Natural killer cell (primary cell): ENCODE data around the gene PPIF. TPM values are rescaled to one million over a fixed set of nuclear protein-coding genes. Genes with fewer than 3 reads are reported as not detected.

Experiments
- ATAC-seq, 3 donors: fragments of 150-1000 bp in 2 of 3; fragments of 200-7000 bp in 1 of 3; cut with Tn5 transposase; 1 replicate in 1 of 3; 2 replicates in 2 of 3; pipeline ENCODE4 v1.10.0; 2021; ENCODE audit warnings: mild to moderate bottlenecking in 2 of 3, moderate library complexity in 2 of 3
- DNase-seq, 2 donors: peaks; one replicate each; pipeline versions ENCODE4 v3.0.0 to v3.0.0-alpha.2; 2013 to 2021; ENCODE audit warnings: mixed read lengths in 1 of 2
- H3K27ac ChIP-seq: one replicate; pipeline ENCODE4 v1.5.1; 2013; ENCODE audit warnings: mild to moderate bottlenecking, low read length
- H3K27me3 ChIP-seq: one replicate; pipeline ENCODE4 v1.6.1; 2013; ENCODE audit warnings: low read length; ENCODE audit not compliant: control insufficient read depth, insufficient read depth
- H3K36me3 ChIP-seq: one replicate; pipeline ENCODE4 v1.6.1; 2013; ENCODE audit warnings: low read length; ENCODE audit not compliant: control insufficient read depth, insufficient read depth
- H3K4me1 ChIP-seq: one replicate; pipeline ENCODE4 v1.6.1; 2013; ENCODE audit warnings: low read length; ENCODE audit not compliant: control insufficient read depth, insufficient read depth
- H3K4me3 ChIP-seq: one replicate; pipeline ENCODE4 v1.5.1; 2013; ENCODE audit warnings: low read length
- H3K9me3 ChIP-seq: one replicate; pipeline ENCODE4 v1.6.1; 2013; ENCODE audit warnings: low read length; ENCODE audit not compliant: control insufficient read depth, insufficient read depth
- H3K27ac Mint-ChIP-seq, 2 donors: one replicate each; pipeline ENCODE4 v1.8.0; 2022; ENCODE audit warnings: mild to moderate bottlenecking in 2 of 2, mixed read lengths in 2 of 2, moderate library complexity in 1 of 2
- H3K27me3 Mint-ChIP-seq, 2 donors: one replicate each; pipeline ENCODE4 v1.8.0; 2022; ENCODE audit warnings: low read depth in 2 of 2, mixed read lengths in 2 of 2
- H3K36me3 Mint-ChIP-seq: one replicate; pipeline ENCODE4 v1.8.0; 2022; ENCODE audit warnings: mixed read lengths
- H3K4me1 Mint-ChIP-seq, 2 donors: one replicate each; pipeline ENCODE4 v1.8.0; 2022; ENCODE audit warnings: mixed read lengths in 2 of 2
- H3K4me3 Mint-ChIP-seq: one replicate; pipeline ENCODE4 v1.8.0; 2022; ENCODE audit warnings: mild to moderate bottlenecking, moderate library complexity, mixed read lengths
- H3K9me3 Mint-ChIP-seq, 2 donors: one replicate each; pipeline ENCODE4 v1.8.0; 2022; ENCODE audit warnings: mixed read lengths in 2 of 2
- CTCF ChIP-seq: fragments of 200-600 bp; IDR thresholded peaks from one replicate; pipeline ENCODE4 v1.8.0; 2022; ENCODE audit warnings: antibody characterized with exemption
- WGBS: methylation state at CpG from one replicate; pipeline ENCODE4 v1.1.7; 2013; ENCODE audit warnings: missing lambda C conversion rate; ENCODE audit not compliant: insufficient coverage; 5-methylcytosine and 5-hydroxymethylcytosine counted together
- intact Hi-C: fragments of 100-400 bp; cut with micrococcal nuclease; formaldehyde crosslinking; loops from one replicate; pipeline ENCODE4 v1.14.2; 2022
- total RNA-seq, 4 donors: library from RNA; stranded (reverse); fragments of 120-200 nt in 1 of 4; gene quantifications; one replicate each; pipeline versions ENCODE4 v1.2.3 to v1.2.4, GENCODE V29; 2013 to 2022

The PPIF gene
- total RNA-seq, 3 donors from 2014 or later (not counting 1 experiment from before 2014, with no cell fraction given): 59.5 to 99.1 (median 66.3) TPM

GRCh38 chr10:79313320-79313719 lies 33.9 kb upstream of the PPIF start:
- no peaks in the 10 kb centered on the region for H3K36me3 Mint-ChIP-seq
- Histone ChIP-seq H3K36me3 (peaks cover 39% of the 10 kb centered on the region), H3K27me3 (no peaks in the 10 kb centered on the region), H3K9me3 (no peaks in the 10 kb centered on the region), H3K27ac (no peak overlapping the region), H3K4me1 (peaks cover 20% of the 10 kb centered on the region), H3K4me3 (no peak overlapping the region)
- ATAC-seq (no peak), DNase-seq (no peak)
- peaks cover 31 to 51% of the 10 kb centered on the region in 2 donors for H3K4me1 Mint-ChIP-seq
- no peak for TF ChIP-seq CTCF
- intact Hi-C loops: no loop called here
- no peak overlapping the region for H3K4me3 Mint-ChIP-seq
- H3K27me3 Mint-ChIP-seq: no peaks in the 10 kb centered on the region
- 89% methylated on average over 5 of the region's 8 CpGs for WGBS
- no peak overlapping the region for H3K27ac Mint-ChIP-seq
- no peaks in the 10 kb centered on the region for H3K9me3 Mint-ChIP-seq

DNA sequence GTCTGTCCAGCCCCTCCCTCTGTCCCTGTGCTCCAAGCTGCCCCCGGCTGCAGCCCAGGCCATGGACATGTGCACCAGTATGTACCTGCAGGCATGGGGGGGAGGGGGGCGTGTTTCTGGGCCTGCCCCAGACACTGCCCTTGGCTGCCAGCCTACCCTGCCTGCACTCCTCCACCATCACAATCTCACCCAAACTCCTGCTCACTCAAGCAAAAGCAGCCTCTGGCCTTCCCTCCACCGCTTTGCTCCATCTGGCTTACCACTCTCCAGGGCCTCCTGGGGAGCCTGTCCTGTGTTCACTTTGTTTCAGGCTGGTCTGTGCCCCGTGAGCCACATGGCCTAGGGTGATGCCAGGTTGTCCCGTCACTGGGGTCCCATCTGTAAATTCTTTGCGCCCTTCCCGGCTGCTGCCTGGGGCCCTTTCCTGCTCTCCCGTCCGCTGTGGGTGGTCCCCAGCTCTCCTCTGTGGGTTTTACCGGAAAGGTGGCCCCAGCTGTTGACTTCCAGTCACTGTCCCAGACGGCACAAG lies 33.3 kb upstream of the PPIF start:
- TF ChIP-seq CTCF: no peak
- H3K27ac Mint-ChIP-seq: no peak overlapping the region
- WGBS: 94% methylated on average over 11 of the region's 11 CpGs

DNA sequence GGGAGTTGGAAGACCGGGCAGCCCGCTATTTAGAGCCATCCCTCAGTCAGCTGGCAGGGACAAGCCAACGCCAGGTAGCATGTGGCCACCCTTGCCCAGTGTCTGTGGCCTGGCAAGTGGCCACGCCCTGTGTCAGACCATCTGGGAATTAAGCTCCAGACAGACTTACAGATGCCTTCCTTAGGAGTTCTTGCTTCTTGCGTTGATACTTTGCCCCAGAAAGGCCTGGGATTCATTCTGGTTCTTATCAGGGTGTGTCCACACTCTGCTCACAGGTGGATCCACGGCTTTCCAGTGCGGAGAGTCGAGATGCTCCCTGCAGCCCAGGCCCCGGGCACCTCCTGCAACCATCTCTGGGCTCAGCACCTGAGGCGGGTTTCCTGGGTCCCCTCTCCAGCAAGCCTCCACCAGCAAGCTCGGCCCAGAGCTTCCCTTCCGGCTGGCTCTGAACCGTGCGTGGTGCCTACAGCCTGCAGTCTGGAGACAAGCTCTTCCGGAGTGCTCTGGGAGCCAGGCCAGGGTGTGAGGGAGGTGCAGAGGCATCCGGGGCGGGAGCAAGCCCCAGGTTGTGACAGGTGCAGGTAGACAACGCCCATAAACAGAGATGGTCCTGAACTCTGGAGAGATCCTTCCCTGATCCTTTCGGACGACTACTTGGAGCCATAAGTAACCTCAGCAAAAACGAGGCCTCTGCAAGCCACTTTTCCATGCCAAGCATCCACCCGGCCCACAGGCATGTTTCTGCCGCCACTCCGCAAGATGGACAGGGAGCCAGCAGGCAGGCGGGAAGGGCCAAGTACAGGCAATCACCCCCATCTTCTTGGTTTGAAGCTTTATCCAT lies 32.3 kb upstream of the PPIF start:
- ATAC-seq: no peak
- no peak for TF ChIP-seq CTCF
- Histone ChIP-seq H3K9me3 (no peaks in the 10 kb centered on the region), H3K27ac (no peak overlapping the region), H3K4me1 (peaks cover 37% of the 10 kb centered on the region), H3K27me3 (no peaks in the 10 kb centered on the region), H3K36me3 (peaks cover 27% of the 10 kb centered on the region), H3K4me3 (no peak overlapping the region)
- DNase-seq: no peak
- Mint-ChIP-seq H3K27me3 (no peaks in the 10 kb centered on the region), H3K9me3 (no peaks in the 10 kb centered on the region), H3K4me3 (no peak overlapping the region), H3K27ac (no peak overlapping the region), H3K4me1 (peaks cover 43 to 59% of the 10 kb centered on the region in 2 donors), H3K36me3 (no peaks in the 10 kb centered on the region)
- intact Hi-C loops: no loop called here
- WGBS: 95% methylated on average over 25 of the region's 25 CpGs

More for the DNA sequence above, 33.3 kb upstream of the PPIF start:
- DNase-seq (no peak), ATAC-seq (no peak)
- H3K4me3 ChIP-seq: no peak overlapping the region
- H3K9me3 ChIP-seq: no peaks in the 10 kb centered on the region
- Mint-ChIP-seq H3K9me3 (no peaks in the 10 kb centered on the region), H3K36me3 (no peaks in the 10 kb centered on the region), H3K4me1 (peaks cover 38 to 57% of the 10 kb centered on the region in 2 donors), H3K27me3 (no peaks in the 10 kb centered on the region), H3K4me3 (no peak overlapping the region)
- H3K27me3 ChIP-seq: no peaks in the 10 kb centered on the region
- peaks cover 27% of the 10 kb centered on the region for H3K4me1 ChIP-seq
- peaks cover 35% of the 10 kb centered on the region for H3K36me3 ChIP-seq
- no peak overlapping the region for H3K27ac ChIP-seq
- intact Hi-C loops: no loop called here
